GM23338 (cell line): ENCODE data around the gene OSGEPL1.

Experiments used
- CTCF ChIP-seq, 2 experiments: fragments of 200-600 bp in 1 of 2; sonication (generic) in 1 of 2; conservative IDR thresholded peaks; 2 replicates each; pipeline versions ENCODE4 v1.5.1 to v1.6.1; 2016 to 2017; ENCODE audit warnings: antibody characterized with exemption in 2 of 2, low read depth in 2 of 2, mild to moderate bottlenecking in 2 of 2, moderate library complexity in 1 of 2
- ETS1 ChIP-seq: IDR thresholded peaks from 2 replicates; pipeline ENCODE4 v1.6.1; 2016; ENCODE audit warnings: antibody characterized with exemption
- EZH2 ChIP-seq: fragments of 200-600 bp; sonication (generic); IDR thresholded peaks from one replicate; pipeline ENCODE4 v1.8.0; 2017; ENCODE audit warnings: antibody characterized with exemption, mild to moderate bottlenecking, low read depth; ENCODE audit not compliant: unreplicated experiment
- JUNB ChIP-seq: IDR thresholded peaks from one replicate; pipeline ENCODE4 v1.6.1; 2016; ENCODE audit warnings: antibody characterized with exemption; ENCODE audit not compliant: unreplicated experiment
- NANOG ChIP-seq: IDR thresholded peaks from 2 replicates; pipeline ENCODE4 v1.6.1; 2016; ENCODE audit warnings: antibody characterized with exemption, borderline replicate concordance
- POLR2AphosphoS5 ChIP-seq: IDR thresholded peaks from 2 replicates; pipeline ENCODE4 v1.6.1; 2016; ENCODE audit warnings: antibody characterized with exemption, low read depth
- REST ChIP-seq: IDR thresholded peaks from one replicate; pipeline ENCODE4 v1.6.1; 2018; ENCODE audit warnings: antibody characterized with exemption; ENCODE audit not compliant: unreplicated experiment
- ZNF114 ChIP-seq: fragments of 250-450 bp; sonication (Bioruptor Pico); IDR thresholded peaks from 2 replicates; pipeline ENCODE4 v1.5.0; 2020; ENCODE audit warnings: mild to moderate bottlenecking, moderate library complexity

DNA sequence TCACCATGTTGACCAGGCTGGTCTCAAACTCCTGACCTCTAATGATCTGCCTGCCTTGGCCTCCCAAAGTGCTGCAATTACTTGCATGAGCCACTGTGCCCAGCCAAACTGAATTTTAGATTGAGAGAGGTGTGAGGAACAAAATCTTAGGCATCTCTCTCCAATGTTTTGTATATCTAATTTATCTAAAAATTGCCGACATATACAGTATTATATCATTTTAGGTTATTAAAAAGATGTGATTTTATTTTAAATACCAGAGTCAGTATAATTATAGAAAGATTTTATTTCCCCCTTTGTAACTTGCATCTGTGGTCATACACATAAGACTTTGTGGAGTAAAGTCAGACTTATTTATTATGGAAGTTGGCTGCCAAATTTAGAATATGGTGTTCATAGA lies 31.7 kb upstream of the OSGEPL1 start:
- TF ChIP-seq REST (no peak), EZH2 (no peak), POLR2AphosphoS5 (no peak), CTCF (conservative IDR thresholded peaks at IDR 0.05; ENCODE audit: low read depth in 2 of 2) (no peak), NANOG (no peak), ZNF114 (no peak), JUNB (no peak), ETS1 (no peak)
